Nephron (organoid): Measurements from ENCODE around the gene MYLK.

Source experiments
- H3K27ac Mint-ChIP-seq, 3 experiments: 2 replicates each; pipeline ENCODE4 v1.8.0; 2020; ENCODE audit warnings: mixed read lengths in 3 of 3, mild to moderate bottlenecking in 2 of 3, moderate library complexity in 1 of 3
- H3K27me3 Mint-ChIP-seq: 2 replicates; pipeline ENCODE4 v1.8.0; 2021; ENCODE audit warnings: low read depth, mild to moderate bottlenecking, moderate library complexity, mixed read lengths
- H3K36me3 Mint-ChIP-seq: 2 replicates; pipeline ENCODE4 v1.8.0; 2020; ENCODE audit warnings: low read depth, mixed read lengths
- H3K4me1 Mint-ChIP-seq: 2 replicates; pipeline ENCODE4 v1.8.0; 2020; ENCODE audit warnings: mixed read lengths
- H3K4me3 Mint-ChIP-seq, 3 experiments: 2 replicates each; pipeline ENCODE4 v1.8.0; 2020; ENCODE audit warnings: mild to moderate bottlenecking in 3 of 3, mixed read lengths in 3 of 3, moderate library complexity in 2 of 3
- H3K9me3 Mint-ChIP-seq: 2 replicates; pipeline ENCODE4 v1.8.0; 2020; ENCODE audit warnings: mixed read lengths
- CTCF ChIP-seq, 3 experiments: fragments of 200-600 bp; sonication (generic); IDR thresholded peaks; one replicate each; pipeline ENCODE4 v1.5.0; 2021; ENCODE audit warnings: antibody characterized with exemption in 3 of 3; ENCODE audit not compliant: unreplicated experiment in 3 of 3

MYLK gene

GRCh38 chr3:123802007-123802625, 82.0 kb downstream of the MYLK start:
- H3K27me3 Mint-ChIP-seq, result peaks cover 13% of the 10 kb centered on the region

GRCh38 chr3:123801474-123801873, 82.7 kb downstream of the MYLK start:
- Mint-ChIP-seq H3K27ac (no peak overlapping the region), H3K4me3 (no peak overlapping the region), H3K9me3 (no peaks in the 10 kb centered on the region), H3K27me3 (peaks cover 13% of the 10 kb centered on the region), H3K4me1 (peaks cover 27% of the 10 kb centered on the region), H3K36me3 (no peaks in the 10 kb centered on the region)
- TF ChIP-seq CTCF (IDR thresholded peaks at IDR 0.05; ENCODE audit: unreplicated experiment in 3 of 3), result no peak

More at GRCh38 chr3:123802007-123802625, 82.0 kb downstream of the MYLK start:
- no peaks in the 10 kb centered on the region for H3K36me3 Mint-ChIP-seq
- TF ChIP-seq CTCF (IDR thresholded peaks at IDR 0.05; ENCODE audit: unreplicated experiment in 3 of 3), result no peak
- H3K4me1 Mint-ChIP-seq, result peaks cover 27% of the 10 kb centered on the region
- peak overlapping the region in 2 of 3 experiments; percentile 12 to 30 for H3K27ac Mint-ChIP-seq
- no peak overlapping the region for H3K4me3 Mint-ChIP-seq
- no peaks in the 10 kb centered on the region for H3K9me3 Mint-ChIP-seq

DNA sequence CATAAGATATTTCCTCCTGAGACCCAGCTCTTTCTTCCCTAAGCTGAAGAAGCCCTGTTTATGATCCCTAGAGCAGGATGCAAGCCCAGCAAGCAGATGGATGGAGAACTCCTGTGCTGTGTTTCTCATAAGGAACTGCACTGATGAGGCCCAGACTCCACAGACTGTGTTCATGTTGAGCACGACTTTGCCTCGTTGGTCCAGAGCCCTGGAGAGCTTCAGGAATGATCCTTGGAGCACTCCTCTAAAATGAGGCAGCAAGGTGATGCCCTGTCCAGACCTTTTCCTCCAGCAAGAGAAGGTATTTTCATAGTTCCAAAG, 83.8 kb downstream of the MYLK start:
- TF ChIP-seq CTCF (IDR thresholded peaks at IDR 0.05; ENCODE audit: unreplicated experiment in 3 of 3), result no peak
- Mint-ChIP-seq H3K36me3 (no peaks in the 10 kb centered on the region), H3K27ac (peak overlapping the region; percentile 17 to 69 (median 54)), H3K4me1 (peaks cover 27% of the 10 kb centered on the region), H3K27me3 (peaks cover 13% of the 10 kb centered on the region), H3K9me3 (no peaks in the 10 kb centered on the region), H3K4me3 (no peak overlapping the region)

DNA sequence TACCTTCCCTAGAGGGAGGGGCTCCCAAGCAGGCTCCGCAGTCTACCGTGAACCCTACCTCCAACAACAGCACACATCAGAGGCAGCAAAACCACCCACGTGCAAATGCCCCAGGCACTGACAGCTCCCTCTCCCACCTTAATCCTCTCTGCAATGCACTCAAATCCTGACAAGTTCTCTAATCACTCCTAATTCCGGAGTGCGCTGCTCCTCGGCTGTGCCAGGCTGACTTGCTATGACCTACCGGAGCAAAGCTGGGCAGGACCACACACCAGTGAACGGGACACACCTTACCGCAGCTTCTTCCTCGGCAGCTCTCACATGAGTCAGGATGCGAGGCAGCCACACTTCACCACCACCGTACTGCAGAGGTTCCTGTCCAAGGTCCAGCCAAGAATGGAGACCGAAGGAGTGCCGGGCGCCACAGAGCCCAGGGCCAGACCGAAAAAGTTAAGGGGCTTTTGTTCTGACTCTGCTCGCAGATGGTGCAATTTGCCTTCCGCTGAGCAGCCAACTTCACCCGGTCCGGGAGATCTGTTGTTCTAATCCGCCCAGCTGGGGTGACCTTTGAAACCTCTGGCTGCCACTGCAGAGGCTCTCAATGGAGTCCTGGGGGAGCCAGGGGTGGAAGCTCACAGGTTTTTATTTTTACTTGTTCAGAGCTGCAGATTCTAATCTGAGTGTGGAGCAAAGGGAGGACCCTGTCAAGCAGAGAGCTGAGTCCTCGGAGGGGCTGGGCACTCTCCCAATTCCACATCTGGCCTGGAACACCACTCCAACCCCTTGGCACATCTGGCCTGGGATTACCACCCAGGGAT, 84.4 kb downstream of the MYLK start:
- H3K36me3 Mint-ChIP-seq, result no peaks in the 10 kb centered on the region
- peak overlapping the region; percentile 17 to 69 (median 54) for H3K27ac Mint-ChIP-seq
- H3K9me3 Mint-ChIP-seq, result no peaks in the 10 kb centered on the region
- peaks cover 9% of the 10 kb centered on the region for H3K27me3 Mint-ChIP-seq
- H3K4me1 Mint-ChIP-seq, result peaks cover 27% of the 10 kb centered on the region
- no peak for TF ChIP-seq CTCF (IDR thresholded peaks at IDR 0.05; ENCODE audit: unreplicated experiment in 3 of 3)
- peak overlapping the region in 1 of 3 experiments; percentile 14 for H3K4me3 Mint-ChIP-seq

- no peaks in the 10 kb centered on the region for H3K36me3 Mint-ChIP-seq
- TF ChIP-seq CTCF (IDR thresholded peaks at IDR 0.05; ENCODE audit: unreplicated experiment in 3 of 3), result no peak
- no peak overlapping the region for H3K4me3 Mint-ChIP-seq
- no peaks in the 10 kb centered on the region for H3K9me3 Mint-ChIP-seq
- peaks cover 8% of the 10 kb centered on the region for H3K27me3 Mint-ChIP-seq
- peaks cover 23% of the 10 kb centered on the region for H3K4me1 Mint-ChIP-seq
- H3K27ac Mint-ChIP-seq, result no peak overlapping the region
Observed at GRCh38 chr3:123798550-123798949, 85.6 kb downstream of the MYLK start.
